Parathyroid adenoma (tissue), 2 donors: Measurements from ENCODE around the gene UBR3.

Source experiments
- H2AFZ ChIP-seq: fragments of 300-600 bp; sonication (generic); one replicate; pipeline ENCODE4 v1.7.0; 2017; ENCODE audit warnings: antibody characterized with exemption, mild to moderate bottlenecking
- H3K27ac ChIP-seq: fragments of 300-600 bp; sonication (generic); one replicate; pipeline ENCODE4 v1.7.0; 2017
- H3K27me3 ChIP-seq: fragments of 300-600 bp; sonication (generic); one replicate; pipeline ENCODE4 v1.7.0; 2017; ENCODE audit warnings: low read length; ENCODE audit not compliant: control insufficient read depth, insufficient read depth
- H3K36me3 ChIP-seq: fragments of 300-600 bp; sonication (generic); one replicate; pipeline ENCODE4 v1.7.0; 2017; ENCODE audit warnings: low read length; ENCODE audit not compliant: control insufficient read depth, insufficient read depth
- H3K4me1 ChIP-seq: fragments of 300-600 bp; sonication (generic); one replicate; pipeline ENCODE4 v1.7.0; 2017; ENCODE audit warnings: control low read depth
- H3K4me2 ChIP-seq: fragments of 300-600 bp; sonication (generic); one replicate; pipeline ENCODE4 v1.7.0; 2017; ENCODE audit warnings: low read length
- H3K4me3 ChIP-seq: fragments of 300-600 bp; sonication (generic); one replicate; pipeline ENCODE4 v1.7.0; 2017; ENCODE audit warnings: low read depth, low read length
- H3K79me2 ChIP-seq: fragments of 300-600 bp; sonication (generic); one replicate; pipeline ENCODE4 v1.7.0; 2017; ENCODE audit warnings: control low read depth
- H3K9ac ChIP-seq: fragments of 300-600 bp; sonication (generic); one replicate; pipeline ENCODE4 v1.7.0; 2017; ENCODE audit warnings: mild to moderate bottlenecking
- H3K9me3 ChIP-seq: fragments of 300-600 bp; sonication (generic); one replicate; pipeline ENCODE4 v1.7.0; 2017; ENCODE audit warnings: low read length; ENCODE audit not compliant: control insufficient read depth
- TF ChIP-seq, protein P1 (sequence below): fragments of 300-600 bp; sonication (generic); IDR thresholded peaks from one replicate; pipeline ENCODE4 v1.7.0; 2017; ENCODE audit warnings: antibody characterized with exemption, mild to moderate bottlenecking
- donor health status: primary hyperparathyroidism.

Gene UBR3

DNA sequence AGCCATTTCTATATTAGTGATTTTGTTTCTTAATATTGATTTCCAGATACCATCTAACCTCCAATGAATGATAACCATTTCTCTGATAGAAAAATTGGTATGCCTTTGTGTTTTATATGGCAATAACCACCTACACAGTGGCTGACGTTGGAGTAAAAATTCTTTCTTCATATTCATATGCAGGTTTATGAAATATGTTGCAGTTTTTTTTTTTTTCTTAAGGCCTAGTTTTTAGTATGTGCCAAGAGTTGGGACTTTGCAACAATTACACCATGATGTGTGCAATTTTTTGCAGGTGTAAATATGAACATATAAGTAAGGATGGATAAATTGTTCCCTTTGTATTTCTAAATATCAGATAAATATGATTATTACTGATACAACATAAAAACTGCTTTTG, 187.5 kb downstream of the UBR3 start:
- H3K27ac ChIP-seq = no peak overlapping the region
- TF ChIP-seq, protein P1, sequence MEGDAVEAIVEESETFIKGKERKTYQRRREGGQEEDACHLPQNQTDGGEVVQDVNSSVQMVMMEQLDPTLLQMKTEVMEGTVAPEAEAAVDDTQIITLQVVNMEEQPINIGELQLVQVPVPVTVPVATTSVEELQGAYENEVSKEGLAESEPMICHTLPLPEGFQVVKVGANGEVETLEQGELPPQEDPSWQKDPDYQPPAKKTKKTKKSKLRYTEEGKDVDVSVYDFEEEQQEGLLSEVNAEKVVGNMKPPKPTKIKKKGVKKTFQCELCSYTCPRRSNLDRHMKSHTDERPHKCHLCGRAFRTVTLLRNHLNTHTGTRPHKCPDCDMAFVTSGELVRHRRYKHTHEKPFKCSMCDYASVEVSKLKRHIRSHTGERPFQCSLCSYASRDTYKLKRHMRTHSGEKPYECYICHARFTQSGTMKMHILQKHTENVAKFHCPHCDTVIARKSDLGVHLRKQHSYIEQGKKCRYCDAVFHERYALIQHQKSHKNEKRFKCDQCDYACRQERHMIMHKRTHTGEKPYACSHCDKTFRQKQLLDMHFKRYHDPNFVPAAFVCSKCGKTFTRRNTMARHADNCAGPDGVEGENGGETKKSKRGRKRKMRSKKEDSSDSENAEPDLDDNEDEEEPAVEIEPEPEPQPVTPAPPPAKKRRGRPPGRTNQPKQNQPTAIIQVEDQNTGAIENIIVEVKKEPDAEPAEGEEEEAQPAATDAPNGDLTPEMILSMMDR = no peak
- no peaks in the 10 kb centered on the region for H3K27me3 ChIP-seq
- H3K9ac ChIP-seq = no peak overlapping the region
- no peaks in the 10 kb centered on the region for H3K36me3 ChIP-seq
- no peaks in the 10 kb centered on the region for H3K9me3 ChIP-seq
- no peak overlapping the region for H2AFZ ChIP-seq
- H3K4me2 ChIP-seq = no peak overlapping the region
- no peak overlapping the region for H3K4me3 ChIP-seq
- no peaks in the 10 kb centered on the region for H3K79me2 ChIP-seq
- H3K4me1 ChIP-seq = no peaks in the 10 kb centered on the region

DNA sequence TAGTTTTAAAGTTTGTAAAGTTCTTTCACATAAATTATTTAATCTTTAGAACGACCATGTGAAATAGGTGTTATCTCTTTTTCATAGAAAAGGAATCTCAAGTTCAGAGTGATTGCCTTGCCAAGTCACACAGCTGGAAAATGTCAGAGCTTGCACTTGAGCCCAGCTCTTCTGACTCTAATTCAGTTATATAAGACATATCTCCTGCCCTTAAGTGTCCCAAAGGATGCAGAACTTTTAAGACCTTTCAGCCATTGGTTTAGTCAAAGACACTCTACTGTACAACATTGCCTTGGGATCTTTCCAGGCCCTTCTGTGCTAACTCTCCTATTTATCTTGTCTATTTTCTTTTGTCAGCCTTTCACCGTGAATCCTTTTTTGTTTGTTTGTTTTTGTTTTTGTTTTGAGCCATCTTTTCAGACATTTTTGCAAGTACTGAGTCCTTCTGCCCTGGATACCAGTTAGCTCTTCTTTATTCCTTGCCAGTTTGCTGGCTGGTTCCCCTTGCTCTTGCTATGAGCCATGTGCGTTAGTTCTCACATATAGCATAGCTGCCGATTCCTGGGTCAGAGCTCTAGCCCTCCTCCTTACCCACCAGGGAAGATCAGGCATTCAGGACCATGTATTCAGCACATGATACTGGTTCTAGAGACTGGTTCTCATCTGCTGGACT, 190.7 kb downstream of the UBR3 start:
- H2AFZ ChIP-seq = no peak overlapping the region
- no peak overlapping the region for H3K27ac ChIP-seq
- no peaks in the 10 kb centered on the region for H3K9me3 ChIP-seq
- H3K4me2 ChIP-seq = no peak overlapping the region
- no peaks in the 10 kb centered on the region for H3K36me3 ChIP-seq
- H3K4me1 ChIP-seq = no peaks in the 10 kb centered on the region
- H3K4me3 ChIP-seq = no peak overlapping the region
- H3K27me3 ChIP-seq = no peaks in the 10 kb centered on the region
- H3K79me2 ChIP-seq = no peaks in the 10 kb centered on the region
- no peak overlapping the region for H3K9ac ChIP-seq
- TF ChIP-seq, protein P1 = no peak

DNA sequence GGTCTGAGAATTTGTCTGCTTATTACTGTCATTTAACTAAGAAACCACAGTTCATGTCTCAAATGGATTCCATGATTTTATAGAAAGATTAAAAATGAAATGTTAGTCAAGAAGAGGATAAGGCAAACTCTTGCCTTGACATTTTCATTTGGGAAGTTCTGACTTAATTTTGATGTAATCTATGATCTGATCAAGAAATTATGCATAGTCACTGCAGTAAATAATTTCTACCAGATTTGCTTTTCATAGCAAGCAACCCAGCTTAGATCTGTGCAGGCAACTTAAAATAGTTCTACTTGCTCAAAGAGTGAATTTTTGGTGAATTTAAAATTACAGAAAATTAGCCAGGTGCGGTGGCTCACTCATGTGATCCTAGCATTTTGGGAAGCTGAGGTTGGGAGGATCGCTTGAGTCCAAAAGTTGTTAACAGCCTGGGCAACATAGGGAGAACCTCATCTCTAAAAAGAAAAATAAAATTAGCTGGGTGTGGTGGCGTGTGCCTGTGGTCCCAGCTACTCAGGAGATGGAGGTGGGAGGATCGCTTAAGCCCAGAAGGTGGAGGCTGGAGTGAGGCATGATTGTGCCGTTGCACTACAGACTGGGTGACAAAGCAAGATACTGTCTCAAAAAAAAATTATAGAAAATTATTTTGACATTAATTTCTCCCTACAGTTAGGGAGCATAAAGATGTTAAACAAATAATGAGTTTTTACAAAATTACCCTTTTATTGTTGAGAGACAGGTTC, 192.0 kb downstream of the UBR3 start:
- TF ChIP-seq, protein P1 = no peak
- H3K27me3 ChIP-seq = no peaks in the 10 kb centered on the region
- no peaks in the 10 kb centered on the region for H3K79me2 ChIP-seq
- no peak overlapping the region for H2AFZ ChIP-seq
- H3K4me1 ChIP-seq = no peaks in the 10 kb centered on the region
- H3K9ac ChIP-seq = no peak overlapping the region
- H3K4me2 ChIP-seq = no peak overlapping the region
- no peaks in the 10 kb centered on the region for H3K36me3 ChIP-seq
- no peaks in the 10 kb centered on the region for H3K9me3 ChIP-seq
- no peak overlapping the region for H3K4me3 ChIP-seq
- no peak overlapping the region for H3K27ac ChIP-seq

DNA sequence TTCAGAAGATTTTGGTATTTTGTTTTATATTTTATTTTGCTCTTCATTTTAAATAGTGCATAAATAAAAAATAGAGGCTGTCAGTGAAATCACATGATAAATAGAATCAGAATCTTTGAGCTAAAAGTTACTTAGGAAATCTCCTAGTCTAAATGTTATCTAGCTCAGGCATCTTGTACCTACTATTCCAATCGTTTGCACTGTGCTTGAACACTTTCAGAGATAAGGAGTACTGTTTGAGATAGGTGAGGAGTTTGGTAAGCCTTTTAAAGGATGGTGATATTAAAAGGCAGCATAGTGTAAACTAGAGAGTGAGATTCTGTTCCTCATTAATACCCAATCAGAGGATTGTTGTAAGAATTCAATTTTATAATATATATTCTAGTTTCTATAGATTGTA, 193.5 kb downstream of the UBR3 start:
- no peak overlapping the region for H2AFZ ChIP-seq
- H3K4me1 ChIP-seq = no peaks in the 10 kb centered on the region
- no peak overlapping the region for H3K4me2 ChIP-seq
- H3K36me3 ChIP-seq = no peaks in the 10 kb centered on the region
- no peaks in the 10 kb centered on the region for H3K79me2 ChIP-seq
- H3K9me3 ChIP-seq = no peaks in the 10 kb centered on the region
- H3K27me3 ChIP-seq = no peaks in the 10 kb centered on the region
- TF ChIP-seq, protein P1 = no peak
- no peak overlapping the region for H3K9ac ChIP-seq
- no peak overlapping the region for H3K4me3 ChIP-seq
- no peak overlapping the region for H3K27ac ChIP-seq

DNA sequence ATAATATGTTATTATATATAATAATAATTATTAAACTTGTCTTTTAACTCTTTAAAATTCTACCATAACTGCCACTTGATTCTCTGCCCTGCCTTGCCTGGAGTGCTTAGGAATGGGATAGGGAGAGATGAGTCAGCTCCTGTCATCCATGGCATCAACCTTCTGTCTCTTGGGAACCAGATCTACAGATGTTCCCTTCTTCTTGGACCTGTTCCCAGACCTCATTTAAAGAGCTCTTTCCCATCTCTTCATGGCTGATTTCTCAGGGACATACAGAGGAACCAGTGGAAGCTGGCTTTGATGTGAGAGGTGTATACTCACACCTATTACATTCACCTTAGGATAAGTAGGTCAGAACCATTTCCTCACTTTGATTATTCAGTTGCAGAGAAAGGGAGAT, 195.4 kb downstream of the UBR3 start:
- Histone ChIP-seq H3K4me2 (no peak overlapping the region), H3K79me2 (no peaks in the 10 kb centered on the region), H3K36me3 (no peaks in the 10 kb centered on the region), H3K27ac (no peak overlapping the region), H3K9ac (no peak overlapping the region), H3K9me3 (no peaks in the 10 kb centered on the region), H3K4me1 (no peaks in the 10 kb centered on the region), H3K4me3 (no peak overlapping the region), H3K27me3 (no peaks in the 10 kb centered on the region), H2AFZ (no peak overlapping the region)
- TF ChIP-seq, protein P1 = no peak
